ENCODE measurements around the gene LRRC46. TPM values are rescaled to one million over a fixed set of nuclear protein-coding genes. Genes with fewer than 3 reads are reported as not detected.

The LRRC46 gene
- polyA plus RNA-seq (ENCODE audit: insufficient read length in 3 of 3), result 1 to 10 TPM; 2.4 to 2.8 (median 2.4) TPM

GRCh38 chr17:47831003-47831933 is at the start of gene LRRC46, which contains the start of gene MRPL10:
Gene LRRC46 (plus strand): TSS chr17:47831670. CDS start chr17:47831990, 320 bp downstream.
Gene MRPL10 (minus strand): TSS chr17:47831541. CDS start chr17:47831511, 30 bp downstream.
- peak; percentile 88 to 92 (median 90) for DNase-seq (ENCODE audit: low read depth in 3 of 3, low spot score in 2 of 3)

- DNase-seq (ENCODE audit: low read depth in 3 of 3, low spot score in 2 of 3), result peak; percentile 23 to 67 (median 27)
These were observed 45.8 kb upstream of the LRRC46 start for GRCh38 chr17:47785538-47786123.

- peak in 1 of 3 donors; percentile 18 for DNase-seq (ENCODE audit: low read depth in 3 of 3, low spot score in 2 of 3)
These were observed 41.6 kb upstream of the LRRC46 start for GRCh38 chr17:47789611-47790561.

GRCh38 chr17:47791025-47791424 is 40.4 kb upstream of the LRRC46 start:
- DNase-seq (ENCODE audit: low read depth in 3 of 3, low spot score in 2 of 3), result no peak

GRCh38 chr17:47792457-47792856 is 39.0 kb upstream of the LRRC46 start:
- no peak for DNase-seq (ENCODE audit: low read depth in 3 of 3, low spot score in 2 of 3)

- DNase-seq (ENCODE audit: low read depth in 3 of 3, low spot score in 2 of 3), result no peak
These were observed 38.5 kb upstream of the LRRC46 start for GRCh38 chr17:47792979-47793378.

GRCh38 chr17:47797797-47798196 is 33.7 kb upstream of the LRRC46 start:
- no peak for DNase-seq (ENCODE audit: low read depth in 3 of 3, low spot score in 2 of 3)

GRCh38 chr17:47800686-47801085 is 30.8 kb upstream of the LRRC46 start:
- no peak for DNase-seq (ENCODE audit: low read depth in 3 of 3, low spot score in 2 of 3)

- no peak for DNase-seq (ENCODE audit: low read depth in 3 of 3, low spot score in 2 of 3)
These were observed 30.2 kb upstream of the LRRC46 start for GRCh38 chr17:47801176-47801765.

GRCh38 chr17:47801906-47802305 is 29.6 kb upstream of the LRRC46 start:
- no peak for DNase-seq (ENCODE audit: low read depth in 3 of 3, low spot score in 2 of 3)

- no peak for DNase-seq (ENCODE audit: low read depth in 3 of 3, low spot score in 2 of 3)
These were observed 29.0 kb upstream of the LRRC46 start for GRCh38 chr17:47802341-47803022.

GRCh38 chr17:47803201-47803600 is 28.3 kb upstream of the LRRC46 start:
- DNase-seq (ENCODE audit: low read depth in 3 of 3, low spot score in 2 of 3), result no peak

GRCh38 chr17:47803751-47804150 is 27.7 kb upstream of the LRRC46 start:
- DNase-seq (ENCODE audit: low read depth in 3 of 3, low spot score in 2 of 3), result no peak

- DNase-seq (ENCODE audit: low read depth in 3 of 3, low spot score in 2 of 3), result no peak
These were observed 27.0 kb upstream of the LRRC46 start for GRCh38 chr17:47804461-47804860.

GRCh38 chr17:47806026-47806912 is 25.2 kb upstream of the LRRC46 start:
- DNase-seq (ENCODE audit: low read depth in 3 of 3, low spot score in 2 of 3), result no peak

GRCh38 chr17:47806913-47807255 is 24.6 kb upstream of the LRRC46 start:
- DNase-seq (ENCODE audit: low read depth in 3 of 3, low spot score in 2 of 3), result no peak

- no peak for DNase-seq (ENCODE audit: low read depth in 3 of 3, low spot score in 2 of 3)
These were observed 24.0 kb upstream of the LRRC46 start for GRCh38 chr17:47807421-47807820.

- DNase-seq (ENCODE audit: low read depth in 3 of 3, low spot score in 2 of 3), result no peak
These were observed 23.2 kb upstream of the LRRC46 start for GRCh38 chr17:47808036-47808829.
